NCI-H526 treated with DMSO at 0.1 percent for 48 hours (cell line): Measurements from ENCODE around the gene ELL.

Source experiments
- DNase-seq: peaks from one replicate; lab custom pipeline; 2025; lab: John Stamatoyannopoulos, UW

The ELL gene

GRCh38 chr19:18504886-18505610 is 16.8 kb downstream of the ELL start:
- no peak for DNase-seq

- DNase-seq = no peak
Measured at GRCh38 chr19:18503971-18504885, 17.6 kb downstream of the ELL start.

- DNase-seq = no peak
Measured at GRCh38 chr19:18503337-18503970, 18.4 kb downstream of the ELL start.

GRCh38 chr19:18502638-18503294 is 19.1 kb downstream of the ELL start:
- DNase-seq = no peak

GRCh38 chr19:18502246-18502637 is 19.6 kb downstream of the ELL start:
- DNase-seq = no peak

- no peak for DNase-seq
Measured at GRCh38 chr19:18501832-18502231, 20.0 kb downstream of the ELL start.

GRCh38 chr19:18501351-18501750 is 20.5 kb downstream of the ELL start:
- no peak for DNase-seq

- no peak for DNase-seq
Measured at GRCh38 chr19:18500799-18501198, 21.1 kb downstream of the ELL start.

GRCh38 chr19:18500376-18500775 is 21.5 kb downstream of the ELL start:
- DNase-seq = no peak

GRCh38 chr19:18499055-18499775 is 22.7 kb downstream of the ELL start:
- no peak for DNase-seq

GRCh38 chr19:18496980-18497256 is 25.0 kb downstream of the ELL start:
- DNase-seq = no peak

GRCh38 chr19:18496167-18496979 is 25.5 kb downstream of the ELL start:
- no peak for DNase-seq

- no peak for DNase-seq
Measured at GRCh38 chr19:18495204-18495911, 26.5 kb downstream of the ELL start.

GRCh38 chr19:18494267-18494607 is 27.6 kb downstream of the ELL start:
- DNase-seq = no peak

- no peak for DNase-seq
Measured at GRCh38 chr19:18493440-18494266, 28.2 kb downstream of the ELL start.

- no peak for DNase-seq
Measured at GRCh38 chr19:18491995-18492953, 29.6 kb downstream of the ELL start.

GRCh38 chr19:18490728-18491127 is 31.1 kb downstream of the ELL start:
- DNase-seq = no peak

- DNase-seq = no peak
Measured at GRCh38 chr19:18489627-18490184, 32.2 kb downstream of the ELL start.
